Ascending aorta (tissue), 2 donors: Measurements from ENCODE around the gene IL37. TPM values are rescaled to one million over a fixed set of nuclear protein-coding genes. Genes with fewer than 3 reads are reported as not detected.
"Not testable (repeated sequence)": the region's sequence is repeated elsewhere in the genome, so short reads cannot be mapped to it uniquely, and the experiment has no call there.

Source experiments
- DNase-seq, 2 donors: peaks; one replicate each; pipeline ENCODE4 v3.0.0-alpha.2; 2019; ENCODE audit warnings: low spot score in 2 of 2
- H3K27ac ChIP-seq, 2 donors: fragments of 200-600 bp; sonication (generic); one replicate each; pipeline ENCODE4 v1.5.1; 2016 to 2017; ENCODE audit warnings: mild to moderate bottlenecking in 1 of 2
- H3K27me3 ChIP-seq: fragments of 200-600 bp; sonication (generic); one replicate; pipeline ENCODE4 v1.5.1; 2017
- H3K36me3 ChIP-seq, 2 donors: fragments of 200-600 bp; sonication (generic); one replicate each; pipeline ENCODE4 v1.5.1; 2016
- H3K4me1 ChIP-seq, 2 donors: fragments of 200-600 bp; sonication (generic); one replicate each; pipeline ENCODE4 v1.5.1; 2016 to 2017; ENCODE audit warnings: mild to moderate bottlenecking in 1 of 2
- H3K4me3 ChIP-seq, 2 donors: fragments of 200-600 bp; sonication (generic); one replicate each; pipeline ENCODE4 v1.5.1; 2016 to 2017; ENCODE audit warnings: mild to moderate bottlenecking in 1 of 2
- H3K9me3 ChIP-seq, 2 donors: fragments of 200-600 bp; sonication (generic); one replicate each; pipeline ENCODE4 v1.5.1; 2016
- CTCF ChIP-seq, 3 experiments: fragments of 200-600 bp in 2 of 3; fragments of 450-650 bp in 1 of 3; sonication (generic) in 2 of 3; IDR thresholded peaks; one replicate each; pipeline ENCODE4 v1.5.1; 2016 to 2019; ENCODE audit warnings: antibody characterized with exemption in 3 of 3, mild to moderate bottlenecking in 1 of 3, moderate library complexity in 1 of 3
- intact Hi-C: fragments of 100-400 bp; cut with DNase I; formaldehyde crosslinking; loops from one replicate; pipeline ENCODE4 v1.15.1; 2023
- total RNA-seq: library from RNA; depleted of rRNA; stranded (reverse); fragments of >200 nt; gene quantifications from one replicate; pipeline ENCODE4 v1.1.0, GENCODE V29; 2016

IL37 gene
- total RNA-seq, 1 donor from 2014 or later = not detected

- intact Hi-C loops = no loop called here
These were observed 13.9 kb downstream of the IL37 start for GRCh38 chr2:112924821-112925220.

GRCh38 chr2:112926707-112927106 is 15.7 kb downstream of the IL37 start:
- Histone ChIP-seq H3K27ac (no peak overlapping the region), H3K4me3 (no peak overlapping the region)

More at GRCh38 chr2:112924821-112925220, 13.9 kb downstream of the IL37 start:
- Histone ChIP-seq H3K4me1 (no peaks in the 10 kb centered on the region), H3K9me3 (no peaks in the 10 kb centered on the region), H3K4me3 (no peak overlapping the region), H3K27ac (no peak overlapping the region), H3K27me3 (no peaks in the 10 kb centered on the region), H3K36me3 (no peaks in the 10 kb centered on the region)
- TF ChIP-seq CTCF (IDR thresholded peaks at IDR 0.05) = no peak
- no peak for DNase-seq

GRCh38 chr2:112927745-112928144 is 16.8 kb downstream of the IL37 start:
- Histone ChIP-seq H3K27ac (no peak overlapping the region), H3K36me3 (no peaks in the 10 kb centered on the region), H3K4me1 (no peaks in the 10 kb centered on the region), H3K9me3 (no peaks in the 10 kb centered on the region), H3K27me3 (no peaks in the 10 kb centered on the region), H3K4me3 (no peak overlapping the region)
- DNase-seq = no peak
- intact Hi-C loops = no loop called here
- TF ChIP-seq CTCF (IDR thresholded peaks at IDR 0.05) = no peak

More at GRCh38 chr2:112926707-112927106, 15.7 kb downstream of the IL37 start:
- no peak for DNase-seq
- H3K4me1 ChIP-seq = no peaks in the 10 kb centered on the region
- TF ChIP-seq CTCF (IDR thresholded peaks at IDR 0.05) = no peak
- no peaks in the 10 kb centered on the region for H3K36me3 ChIP-seq
- no peaks in the 10 kb centered on the region for H3K27me3 ChIP-seq
- no peaks in the 10 kb centered on the region for H3K9me3 ChIP-seq
- intact Hi-C loops = no loop called here

- H3K27ac ChIP-seq = no peak overlapping the region
These were observed 22.3 kb downstream of the IL37 start for GRCh38 chr2:112933261-112933660.

GRCh38 chr2:112934117-112934516 is 23.2 kb downstream of the IL37 start:
- DNase-seq, H3K27me3 ChIP-seq, H3K4me1 ChIP-seq, H3K4me3 ChIP-seq, H3K36me3 ChIP-seq, H3K27ac ChIP-seq, H3K9me3 ChIP-seq, intact Hi-C loops: not testable (repeated sequence)

More at GRCh38 chr2:112933261-112933660, 22.3 kb downstream of the IL37 start:
- intact Hi-C loops = no loop called here
- no peaks in the 10 kb centered on the region for H3K4me1 ChIP-seq
- no peaks in the 10 kb centered on the region for H3K36me3 ChIP-seq
- DNase-seq = no peak
- H3K9me3 ChIP-seq = no peaks in the 10 kb centered on the region
- TF ChIP-seq CTCF (IDR thresholded peaks at IDR 0.05) = no peak
- no peaks in the 10 kb centered on the region for H3K27me3 ChIP-seq
- H3K4me3 ChIP-seq = no peak overlapping the region

GRCh38 chr2:112936927-112937232 is 25.9 kb downstream of the IL37 start:
- Histone ChIP-seq H3K27me3 (no peaks in the 10 kb centered on the region), H3K36me3 (no peaks in the 10 kb centered on the region), H3K4me3 (no peak overlapping the region), H3K4me1 (no peaks in the 10 kb centered on the region), H3K27ac (no peak overlapping the region), H3K9me3 (no peaks in the 10 kb centered on the region)
- no peak for DNase-seq
- no peak for TF ChIP-seq CTCF (IDR thresholded peaks at IDR 0.05)
- intact Hi-C loops = no loop called here
